Camera-type eye (tissue), 1 donor: ENCODE measurements around the gene CCND1. TPM values are rescaled to one million over a fixed set of nuclear protein-coding genes. Genes with fewer than 3 reads are reported as not detected.

Experiments used
- total RNA-seq: library from RNA; depleted of rRNA; stranded (reverse); fragments of >200 nt; gene quantifications from one replicate; pipeline ENCODE4 v1.2.3, GENCODE V29; 2014

Gene CCND1
- total RNA-seq, result 270 TPM

DNA sequence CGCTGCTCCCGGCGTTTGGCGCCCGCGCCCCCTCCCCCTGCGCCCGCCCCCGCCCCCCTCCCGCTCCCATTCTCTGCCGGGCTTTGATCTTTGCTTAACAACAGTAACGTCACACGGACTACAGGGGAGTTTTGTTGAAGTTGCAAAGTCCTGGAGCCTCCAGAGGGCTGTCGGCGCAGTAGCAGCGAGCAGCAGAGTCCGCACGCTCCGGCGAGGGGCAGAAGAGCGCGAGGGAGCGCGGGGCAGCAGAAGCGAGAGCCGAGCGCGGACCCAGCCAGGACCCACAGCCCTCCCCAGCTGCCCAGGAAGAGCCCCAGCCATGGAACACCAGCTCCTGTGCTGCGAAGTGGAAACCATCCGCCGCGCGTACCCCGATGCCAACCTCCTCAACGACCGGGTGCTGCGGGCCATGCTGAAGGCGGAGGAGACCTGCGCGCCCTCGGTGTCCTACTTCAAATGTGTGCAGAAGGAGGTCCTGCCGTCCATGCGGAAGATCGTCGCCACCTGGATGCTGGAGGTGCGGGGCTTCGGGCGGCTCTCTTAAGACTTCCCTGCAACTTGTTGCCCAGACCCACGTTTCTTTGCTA, at the start of gene CCND1:
CCND1 (plus strand) TSS at position 162 of the 587 bp plus-strand sequence; CDS start at position 320, 158 bp downstream.

GRCh38 chr11:69674886-69675714, 34.1 kb downstream of the CCND1 start, which contains the start of gene LTO1:
Gene LTO1, minus strand, starts transcription at chr11:69675353. Its CDS starts 114 bp downstream, at chr11:69675239.

Other genes starting within 250 kb of the CCND1 start
- gene LINC01488, start 159.5 kb upstream of the CCND1 start, total RNA-seq, result 0.38 TPM
- gene LTO1, start 34.2 kb downstream of the CCND1 start, total RNA-seq, result 25.5 TPM
- gene FGF19, start 62.9 kb downstream of the CCND1 start, total RNA-seq, result 1.2 TPM
- not detected for gene FGF4, start 134.2 kb downstream of the CCND1 start, total RNA-seq
- not detected for gene FGF3, start 178.3 kb downstream of the CCND1 start, total RNA-seq